GM21576 (cell line): ENCODE measurements around the gene ADCYAP1.

ENCODE experiments used
- ATAC-seq: cut with Tn5 transposase; IDR thresholded peaks from one replicate; pipeline ENCODE4 v1.9.1; 2021; ENCODE audit warnings: mild to moderate bottlenecking, moderate library complexity; ENCODE audit not compliant: unreplicated experiment

The ADCYAP1 gene

GRCh38 chr18:959854-960253 lies 55.2 kb downstream of the ADCYAP1 start:
- no peak for ATAC-seq
